GM18517 (cell line): ENCODE data around the gene CALCOCO2.
"Not testable (repeated sequence)": the region's sequence is repeated elsewhere in the genome, so short reads cannot be mapped to it uniquely, and the experiment has no call there.

Source experiments
- ATAC-seq: cut with Tn5 transposase; IDR thresholded peaks from one replicate; pipeline ENCODE4 v1.9.1; 2021; ENCODE audit warnings: mild to moderate bottlenecking, moderate library complexity; ENCODE audit not compliant: unreplicated experiment

Gene CALCOCO2

GRCh38 chr17:48820936-48821335 lies 9.9 kb upstream of the CALCOCO2 start:
- not testable (repeated sequence) for ATAC-seq

- no peak for ATAC-seq
Observed at GRCh38 chr17:48825446-48826381, 5.1 kb upstream of the CALCOCO2 start.

GRCh38 chr17:48831549-48831883 lies 681 bp downstream of the CALCOCO2 start:
- ATAC-seq: no peak

GRCh38 chr17:48834973-48835372 lies 4.1 kb downstream of the CALCOCO2 start:
- no peak for ATAC-seq

- ATAC-seq: no peak
Observed at GRCh38 chr17:48835971-48836370, 5.1 kb downstream of the CALCOCO2 start.

- not testable (repeated sequence) for ATAC-seq
Observed at GRCh38 chr17:48837458-48837857, 6.6 kb downstream of the CALCOCO2 start.

- ATAC-seq: no peak
Observed at GRCh38 chr17:48840441-48840840, 9.6 kb downstream of the CALCOCO2 start.

- peak; percentile 87 for ATAC-seq
Observed at GRCh38 chr17:48841395-48841831, 10.6 kb downstream of the CALCOCO2 start.

- ATAC-seq: no peak
Observed at GRCh38 chr17:48842746-48843145, 11.9 kb downstream of the CALCOCO2 start.

GRCh38 chr17:48843187-48843900 lies 12.5 kb downstream of the CALCOCO2 start:
- no peak for ATAC-seq

- ATAC-seq: no peak
Observed at GRCh38 chr17:48850792-48851323, 20.0 kb downstream of the CALCOCO2 start.

- no peak for ATAC-seq
Observed at GRCh38 chr17:48854774-48855476, 24.1 kb downstream of the CALCOCO2 start.

- ATAC-seq: no peak
Observed at GRCh38 chr17:48856122-48856821, 25.4 kb downstream of the CALCOCO2 start.

- ATAC-seq: no peak
Observed at GRCh38 chr17:48860034-48860433, 29.2 kb downstream of the CALCOCO2 start.

GRCh38 chr17:48860456-48860855 lies 29.6 kb downstream of the CALCOCO2 start:
- ATAC-seq: no peak

- ATAC-seq: no peak
Observed at GRCh38 chr17:48868916-48869500, 38.2 kb downstream of the CALCOCO2 start.

- ATAC-seq: no peak
Observed at GRCh38 chr17:48869821-48870318, 39.0 kb downstream of the CALCOCO2 start.

GRCh38 chr17:48871035-48871550 lies 40.3 kb downstream of the CALCOCO2 start:
- ATAC-seq: no peak

- ATAC-seq: no peak
Observed at GRCh38 chr17:48871551-48872351, 40.9 kb downstream of the CALCOCO2 start.
